AG04450 (cell line): ENCODE data around the gene HEXIM2. TPM values are rescaled to one million over a fixed set of nuclear protein-coding genes. Genes with fewer than 3 reads are reported as not detected.
A peak's percentile ranks its signal among the peaks of the same experiment; 100 is the strongest.

ENCODE experiments used
- CTCF ChIA-PET: fragments of 300-600, 350-600 bp; formaldehyde crosslinking; extraction: SDS; loops from one replicate; lab custom pipeline; 2022; ENCODE audit warnings: antibody characterized with exemption, inconsistent platforms; lab: Charles Lee
- POLR2A ChIA-PET: fragments of 350-600 bp; formaldehyde crosslinking; extraction: SDS; loops from one replicate; lab custom pipeline; 2021; ENCODE audit warnings: antibody characterized with exemption, inconsistent platforms; lab: Yijun Ruan, JAX
- DNase-seq: peaks from one replicate; pipeline ENCODE4 v3.0.0-alpha.2; 2011; ENCODE audit warnings: low read depth, low spot score
- H3K27ac ChIP-seq: one replicate; pipeline ENCODE4 v1.5.1; 2012; ENCODE audit warnings: low read depth, low read length, control low read depth
- H3K27me3 ChIP-seq: one replicate; pipeline ENCODE4 v1.6.0; 2012; ENCODE audit warnings: low read length; ENCODE audit not compliant: control insufficient read depth, insufficient read depth
- H3K4me3 ChIP-seq: 2 replicates; pipeline ENCODE4 v1.5.1; 2011; ENCODE audit warnings: mild to moderate bottlenecking, low read depth, low read length, control low read depth
- H3K9me3 ChIP-seq: 2 replicates; pipeline ENCODE4 v1.5.1; 2012; ENCODE audit warnings: low read length; ENCODE audit not compliant: control insufficient read depth, insufficient read depth
- CTCF ChIP-seq: IDR thresholded peaks from 2 replicates; pipeline ENCODE4 v1.5.1; 2011; ENCODE audit warnings: low read depth, low read length, control low read depth, inconsistent platforms
- polyA plus RNA-seq: library from polyadenylated mRNA; depleted of rRNA; stranded (reverse); fragments of >200 nt; gene quantifications from 2 replicates; pipeline ENCODE4 v1.2.3, GENCODE V29; 2011

HEXIM2 gene
- polyA plus RNA-seq, 1 experiment: 4.2 TPM

GRCh38 chr17:45146166-45146565 is 15.5 kb upstream of the HEXIM2 start:
- Histone ChIP-seq H3K27ac (no peak overlapping the region), H3K4me3 (no peak overlapping the region)

GRCh38 chr17:45146592-45146889 is 15.1 kb upstream of the HEXIM2 start:
- no peaks in the 10 kb centered on the region for H3K27me3 ChIP-seq
- no peak for DNase-seq
- CTCF ChIA-PET: interaction anchor here (1.8 kb wide), 1 partner anchor 11 kb away, joined by 20 read pairs; the partner anchor contains the start of gene ACBD4
- peak overlapping the region; percentile 98 for H3K27ac ChIP-seq
- TF ChIP-seq CTCF: no peak
- POLR2A ChIA-PET: interaction anchor here (7.4 kb wide), 1 partner anchor 13 kb away, joined by 399 read pairs; the partner anchor contains the start of gene HEXIM2
- H3K9me3 ChIP-seq: no peaks in the 10 kb centered on the region; the same call in 1 of the 2 replicates
- peak overlapping the region; percentile 73 for H3K4me3 ChIP-seq

More at GRCh38 chr17:45146166-45146565, 15.5 kb upstream of the HEXIM2 start:
- ChIA-PET POLR2A (interaction anchor here (7.4 kb wide), 1 partner anchor 13 kb away, joined by 399 read pairs; the partner anchor contains the start of gene HEXIM2), CTCF (interaction anchor here (1.8 kb wide), 1 partner anchor 11 kb away, joined by 20 read pairs; the partner anchor contains the start of gene ACBD4)
- H3K27me3 ChIP-seq: no peaks in the 10 kb centered on the region
- H3K9me3 ChIP-seq: no peaks in the 10 kb centered on the region; the same call in 1 of the 2 replicates
- no peak for DNase-seq
- TF ChIP-seq CTCF: no peak

- no peaks in the 10 kb centered on the region; the same call in 1 of the 2 replicates for H3K9me3 ChIP-seq
- no peak for DNase-seq
- peak overlapping the region; percentile 98 for H3K27ac ChIP-seq
- ChIA-PET POLR2A (interaction anchor here (0.7 to 7.4 kb wide), 6 partner anchors 12 to 100 kb away, joined by 3 to 399 read pairs (median 48); partner anchors contain the start of genes ACBD4 and HEXIM2), CTCF (interaction anchor here (1.8 to 7.3 kb wide), 3 partner anchors 12 to 50 kb away, joined by 20 to 181 read pairs (median 154); partner anchors contain the start of genes ACBD4 and PLCD3)
- no peaks in the 10 kb centered on the region for H3K27me3 ChIP-seq
- peak overlapping the region; percentile 73 for H3K4me3 ChIP-seq
- no peak for TF ChIP-seq CTCF
Observed at GRCh38 chr17:45146890-45147580, 14.6 kb upstream of the HEXIM2 start.

- POLR2A ChIA-PET: interaction anchor here (0.6 to 7.4 kb wide), 43 partner anchors 8 to 1624 kb away, joined by 3 to 399 read pairs (median 6); partner anchors contain the start of genes ACBD4, EFTUD2, HEXIM2 and MAP3K14
- no peaks in the 10 kb centered on the region for H3K27me3 ChIP-seq
Observed at GRCh38 chr17:45147581-45148182, 14.0 kb upstream of the HEXIM2 start.

More at GRCh38 chr17:45147581-45148182, 14.0 kb upstream of the HEXIM2 start:
- no peak for TF ChIP-seq CTCF
- peak; percentile 89 for DNase-seq
- Histone ChIP-seq H3K27ac (peak overlapping the region; percentile 98), H3K9me3 (no peaks in the 10 kb centered on the region; the same call in 1 of the 2 replicates), H3K4me3 (peak overlapping the region; percentile 73)
- CTCF ChIA-PET: interaction anchor here (0.6 to 7.3 kb wide), 5 partner anchors 13 to 168 kb away, joined by 3 to 181 read pairs (median 51); partner anchors contain the start of genes ACBD4, HEXIM2 and PLCD3
